Rectal smooth muscle tissue (tissue), 1 donor: ENCODE data around the gene EDNRA.
"Not testable (repeated sequence)": the region's sequence is repeated elsewhere in the genome, so short reads cannot be mapped to it uniquely, and the experiment has no call there.

Experiments
- H3K27ac ChIP-seq: one replicate; pipeline ENCODE4 v1.7.0; 2013; ENCODE audit warnings: low read depth, low read length, inconsistent platforms
- H3K27me3 ChIP-seq: one replicate; pipeline ENCODE4 v1.7.0; 2013; ENCODE audit warnings: low read length; ENCODE audit not compliant: control insufficient read depth, insufficient read depth
- H3K36me3 ChIP-seq: one replicate; pipeline ENCODE4 v1.7.0; 2013; ENCODE audit warnings: low read length; ENCODE audit not compliant: control insufficient read depth, insufficient read depth
- H3K4me1 ChIP-seq: one replicate; pipeline ENCODE4 v1.7.0; 2013; ENCODE audit warnings: low read length; ENCODE audit not compliant: control insufficient read depth, insufficient read depth
- H3K4me3 ChIP-seq: one replicate; pipeline ENCODE4 v1.7.0; 2013; ENCODE audit warnings: low read length
- H3K9ac ChIP-seq: one replicate; pipeline ENCODE4 v1.7.0; 2013; ENCODE audit warnings: low read length

Gene EDNRA

DNA sequence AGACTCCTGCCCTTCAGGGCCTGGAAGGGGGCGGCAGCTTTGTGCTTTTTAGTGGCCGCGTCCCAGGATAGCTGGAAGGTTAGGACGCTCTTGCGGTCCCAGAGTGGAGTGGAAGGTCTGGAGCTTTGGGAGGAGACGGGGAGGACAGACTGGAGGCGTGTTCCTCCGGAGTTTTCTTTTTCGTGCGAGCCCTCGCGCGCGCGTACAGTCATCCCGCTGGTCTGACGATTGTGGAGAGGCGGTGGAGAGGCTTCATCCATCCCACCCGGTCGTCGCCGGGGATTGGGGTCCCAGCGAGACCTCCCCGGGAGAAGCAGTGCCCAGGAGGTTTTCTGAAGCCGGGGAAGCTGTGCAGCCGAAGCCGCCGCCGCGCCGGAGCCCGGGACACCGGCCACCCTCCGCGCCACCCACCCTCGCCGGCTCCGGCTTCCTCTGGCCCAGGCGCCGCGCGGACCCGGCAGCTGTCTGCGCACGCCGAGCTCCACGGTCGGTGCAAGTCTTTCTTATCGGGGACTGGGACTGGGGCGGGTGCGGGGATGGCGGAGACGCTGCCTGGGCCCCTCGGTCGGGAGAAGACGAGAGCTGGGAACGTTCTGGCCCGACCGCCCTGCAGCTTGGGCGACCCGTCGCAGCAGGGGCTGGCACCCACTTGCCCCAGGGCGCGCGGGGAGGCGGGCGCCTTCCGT, at the start of gene EDNRA:
Gene EDNRA (plus strand): TSS at position 207 of the 686 bp plus-strand sequence. CDS start 4,585 bp downstream, outside the sequence.
- H3K9ac ChIP-seq, result peak within 1 kb of the TSS; percentile 10
- H3K27me3 ChIP-seq, result no peaks in the 10 kb centered on the region
- H3K27ac ChIP-seq, result no peak within 1 kb of the TSS
- no peaks in the 10 kb centered on the region for H3K4me1 ChIP-seq
- no peaks in the 10 kb centered on the region for H3K36me3 ChIP-seq
- H3K4me3 ChIP-seq, result peak within 1 kb of the TSS; percentile 53

DNA sequence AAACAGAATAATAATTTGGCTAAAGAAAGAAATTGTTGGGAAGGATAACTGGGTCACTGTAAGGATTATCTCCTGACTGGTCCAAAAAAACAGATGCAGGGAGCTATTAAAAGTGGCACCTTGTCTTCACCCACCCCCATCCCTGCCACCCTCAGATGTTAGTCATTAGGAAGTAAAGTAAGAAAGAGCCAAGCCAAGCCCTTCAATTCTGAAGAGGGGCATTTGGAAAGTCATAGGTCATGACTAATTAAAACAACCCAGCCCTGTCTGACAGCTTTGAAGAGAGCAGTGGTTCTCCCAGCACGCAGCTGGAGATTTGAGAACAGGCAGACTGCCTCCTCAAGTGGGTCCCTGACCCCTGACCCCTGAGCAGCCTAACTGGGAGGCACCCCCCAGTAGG, 46.5 kb upstream of the EDNRA start:
- H3K36me3 ChIP-seq, H3K4me3 ChIP-seq, H3K27me3 ChIP-seq, H3K9ac ChIP-seq, H3K27ac ChIP-seq, H3K4me1 ChIP-seq: not testable (repeated sequence)

DNA sequence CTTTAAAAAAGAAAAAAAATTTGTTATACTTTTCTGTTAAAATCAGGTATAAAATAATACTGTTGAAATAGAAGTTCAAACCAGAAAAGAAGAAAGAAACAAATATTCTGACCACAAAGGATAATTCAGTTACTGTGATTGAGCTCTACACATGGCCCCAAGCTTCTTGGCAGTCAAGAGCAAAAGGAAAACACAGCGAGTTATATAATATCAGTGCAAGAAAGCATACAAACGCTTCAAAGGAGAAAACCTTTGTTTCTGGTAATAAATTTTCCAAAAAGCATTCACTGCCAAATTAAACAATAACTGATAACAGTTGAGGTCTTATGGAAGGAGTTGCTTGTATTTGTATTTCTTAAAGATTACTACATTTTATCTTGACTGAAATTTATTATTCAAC, 40.5 kb upstream of the EDNRA start:
- H3K9ac ChIP-seq, result no peak overlapping the region
- H3K4me3 ChIP-seq, result no peak overlapping the region
- no peaks in the 10 kb centered on the region for H3K36me3 ChIP-seq
- H3K27ac ChIP-seq, result no peak overlapping the region
- no peaks in the 10 kb centered on the region for H3K4me1 ChIP-seq
- H3K27me3 ChIP-seq, result no peaks in the 10 kb centered on the region

DNA sequence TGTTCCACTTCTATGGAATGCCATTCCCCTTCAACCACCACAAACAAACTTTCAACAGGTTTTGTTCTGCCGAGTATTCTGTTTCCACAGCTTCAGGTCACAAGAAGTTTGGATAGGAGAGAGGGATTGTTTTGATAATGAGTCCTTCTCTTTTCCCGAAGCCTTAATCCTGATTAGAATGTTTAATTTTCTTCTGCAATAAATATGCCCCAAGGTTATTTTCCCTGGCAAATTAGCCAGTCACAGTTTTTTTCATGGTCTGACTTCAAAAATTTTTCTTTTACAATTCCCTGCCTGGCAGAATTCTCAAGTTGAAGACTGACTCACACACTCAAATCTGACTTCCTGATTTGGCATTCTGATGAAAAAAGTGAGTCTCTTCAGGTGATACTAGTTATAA, 33.1 kb upstream of the EDNRA start:
- no peak overlapping the region for H3K9ac ChIP-seq
- no peak overlapping the region for H3K27ac ChIP-seq
- no peak overlapping the region for H3K4me3 ChIP-seq
- no peaks in the 10 kb centered on the region for H3K4me1 ChIP-seq
- H3K36me3 ChIP-seq, result no peaks in the 10 kb centered on the region
- H3K27me3 ChIP-seq, result no peaks in the 10 kb centered on the region

DNA sequence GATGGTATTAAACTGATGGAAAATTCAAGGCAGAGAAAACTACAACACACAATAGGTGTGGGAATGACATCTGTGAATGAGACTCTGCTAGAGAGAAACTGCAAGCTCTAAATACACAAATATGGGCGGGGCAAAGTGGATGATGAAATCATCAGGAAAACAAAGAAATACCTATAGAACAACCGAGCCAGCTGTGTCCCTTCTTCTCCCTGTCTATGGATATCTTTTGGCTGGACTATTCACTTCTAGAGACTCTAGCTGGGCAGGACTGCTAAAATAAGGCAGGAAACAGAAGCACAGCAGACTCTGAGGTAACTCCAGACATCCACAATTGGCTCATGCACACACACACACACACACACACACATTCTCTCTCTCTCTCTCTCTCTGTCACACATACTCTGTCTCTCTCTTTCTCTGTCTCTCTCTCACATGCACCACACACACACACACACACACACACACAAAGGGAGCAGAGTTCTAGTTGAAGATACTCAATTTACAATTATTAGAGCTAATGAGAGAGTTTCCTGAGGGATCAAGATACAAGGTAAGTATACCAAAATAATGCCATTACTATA, 27.2 kb upstream of the EDNRA start:
- Histone ChIP-seq H3K36me3 (no peaks in the 10 kb centered on the region), H3K9ac (no peak overlapping the region), H3K4me1 (no peaks in the 10 kb centered on the region), H3K4me3 (no peak overlapping the region), H3K27ac (no peak overlapping the region), H3K27me3 (no peaks in the 10 kb centered on the region)

DNA sequence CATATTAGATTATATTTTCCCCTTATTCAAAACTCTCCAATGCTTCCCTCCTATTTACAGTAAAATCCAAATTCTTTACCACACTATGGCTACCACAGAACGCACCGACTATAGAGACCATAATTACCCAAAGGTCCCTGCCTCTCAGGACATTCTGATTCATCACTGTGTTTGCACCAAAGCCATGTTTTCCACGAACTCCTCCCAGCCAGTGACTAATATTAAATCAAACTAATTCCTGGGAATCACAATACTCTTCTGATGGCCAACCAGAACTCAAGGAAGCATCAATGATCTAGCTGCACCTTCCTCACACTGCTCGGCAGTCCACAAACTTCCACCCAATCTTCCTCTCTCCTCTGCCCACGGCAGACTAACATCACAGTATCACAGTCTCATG, 24.2 kb upstream of the EDNRA start:
- H3K9ac ChIP-seq, result no peak overlapping the region

DNA sequence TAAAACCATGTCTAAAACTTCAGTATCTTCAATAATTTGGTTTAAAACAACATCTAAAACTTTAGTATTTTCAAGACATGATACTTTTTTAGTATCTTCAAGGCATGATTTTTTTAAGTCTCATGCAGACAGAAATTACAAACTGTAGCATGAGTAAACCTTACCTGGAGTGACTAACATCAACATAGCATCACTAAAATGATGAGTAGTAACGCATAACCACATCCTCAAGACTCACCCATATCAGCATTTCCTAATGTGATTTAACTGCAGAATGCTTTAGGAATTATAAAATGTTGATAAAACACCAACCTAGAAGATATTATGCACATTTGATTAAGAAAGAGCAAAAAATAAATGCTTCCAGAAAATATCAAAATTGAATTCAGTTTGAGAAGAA, 19.7 kb upstream of the EDNRA start:
- H3K9ac ChIP-seq, result no peak overlapping the region
- no peaks in the 10 kb centered on the region for H3K27me3 ChIP-seq
- H3K36me3 ChIP-seq, result no peaks in the 10 kb centered on the region
- H3K27ac ChIP-seq, result no peak overlapping the region
- H3K4me3 ChIP-seq, result no peak overlapping the region
- H3K4me1 ChIP-seq, result no peaks in the 10 kb centered on the region

More for the DNA sequence above, 24.2 kb upstream of the EDNRA start:
- H3K27me3 ChIP-seq, result no peaks in the 10 kb centered on the region
- H3K4me1 ChIP-seq, result no peaks in the 10 kb centered on the region
- H3K27ac ChIP-seq, result no peak overlapping the region
- H3K36me3 ChIP-seq, result no peaks in the 10 kb centered on the region
- H3K4me3 ChIP-seq, result no peak overlapping the region

DNA sequence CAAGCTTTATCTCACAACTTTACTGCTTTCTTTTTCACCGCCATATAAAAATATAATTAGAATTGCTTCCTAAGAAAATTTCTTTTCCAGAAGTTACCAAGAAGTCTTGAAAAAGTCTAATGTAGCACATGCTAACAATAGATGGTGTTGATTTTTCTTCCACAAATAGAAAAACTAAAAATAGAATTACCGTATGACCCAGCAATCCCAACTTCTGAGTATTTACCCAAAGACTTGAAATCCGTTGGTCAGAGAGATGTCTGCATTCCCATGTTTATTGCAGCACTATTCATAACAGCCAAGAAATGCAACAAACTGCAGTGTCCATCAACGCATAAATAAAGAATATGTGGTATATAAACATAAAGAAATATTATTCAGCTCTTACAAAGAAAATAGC, 17.8 kb upstream of the EDNRA start:
- H3K4me1 ChIP-seq, result no peaks in the 10 kb centered on the region
- no peak overlapping the region for H3K4me3 ChIP-seq
- no peak overlapping the region for H3K9ac ChIP-seq
- no peaks in the 10 kb centered on the region for H3K27me3 ChIP-seq
- no peaks in the 10 kb centered on the region for H3K36me3 ChIP-seq
- H3K27ac ChIP-seq, result no peak overlapping the region

DNA sequence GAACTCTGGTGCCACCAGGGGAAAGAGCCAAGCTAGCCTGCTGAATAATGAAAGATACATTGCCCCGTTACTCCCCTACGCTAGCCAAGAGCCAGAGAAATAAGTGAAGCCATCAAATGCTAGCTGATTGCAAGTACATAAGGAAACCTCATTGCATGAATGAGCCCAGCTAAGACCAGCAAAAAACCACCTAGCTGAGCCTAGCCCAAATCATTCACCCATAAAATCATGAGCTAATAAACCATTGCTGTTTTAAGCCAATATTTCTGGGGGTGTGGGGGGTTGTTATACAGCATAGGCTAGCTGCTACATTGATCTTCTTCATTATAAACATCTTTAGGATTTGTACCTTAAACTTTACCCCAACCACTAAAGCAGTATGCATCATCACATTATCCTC, 15.4 kb upstream of the EDNRA start:
- Histone ChIP-seq H3K4me3 (no peak overlapping the region), H3K27ac (no peak overlapping the region), H3K36me3 (no peaks in the 10 kb centered on the region), H3K4me1 (no peaks in the 10 kb centered on the region), H3K9ac (no peak overlapping the region), H3K27me3 (no peaks in the 10 kb centered on the region)

DNA sequence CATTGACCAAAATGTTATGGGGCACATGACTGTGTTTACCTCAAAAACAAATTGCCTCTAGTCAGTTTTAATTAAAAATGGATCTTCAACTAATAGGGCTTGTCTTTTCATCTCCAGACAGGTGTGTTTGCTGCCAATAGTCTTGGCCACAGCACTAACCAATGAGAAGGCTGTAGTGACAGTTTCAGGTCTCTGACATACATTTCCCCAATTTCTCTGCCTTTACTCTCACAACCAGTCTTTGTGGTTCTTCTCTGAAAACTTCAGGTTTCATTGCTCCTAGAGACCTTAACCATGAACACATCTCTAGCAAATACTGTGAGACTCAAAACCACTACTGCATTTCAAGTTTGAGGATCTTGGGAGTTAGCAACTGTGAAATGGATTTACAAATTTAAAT, 3.5 kb upstream of the EDNRA start:
- H3K4me1 ChIP-seq, result no peaks in the 10 kb centered on the region
- no peak overlapping the region for H3K27ac ChIP-seq
- H3K9ac ChIP-seq, result no peak overlapping the region

DNA sequence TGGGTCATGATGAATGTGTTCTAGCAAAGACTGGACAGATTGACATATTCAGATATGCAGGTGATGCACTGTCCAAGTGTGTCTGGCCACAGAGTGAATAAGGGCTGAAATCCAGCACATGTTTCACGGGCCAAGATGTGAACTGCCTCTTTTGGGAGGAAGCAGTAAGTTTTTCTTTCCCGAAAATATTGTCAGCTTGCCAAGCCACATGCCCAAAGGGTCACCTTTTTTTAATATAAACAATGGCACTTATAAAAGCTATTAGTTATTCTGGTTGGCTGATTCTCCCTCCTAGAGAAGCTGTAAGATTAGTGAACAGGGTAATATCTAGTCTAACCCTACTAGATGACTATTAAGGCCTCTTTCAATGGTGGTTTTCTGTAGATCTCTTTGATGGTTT, 1.5 kb upstream of the EDNRA start:
- Histone ChIP-seq H3K27ac (no peak overlapping the region), H3K36me3 (no peaks in the 10 kb centered on the region), H3K4me1 (no peaks in the 10 kb centered on the region), H3K27me3 (no peaks in the 10 kb centered on the region), H3K4me3 (no peak overlapping the region), H3K9ac (no peak overlapping the region)

More for the DNA sequence above, 3.5 kb upstream of the EDNRA start:
- no peaks in the 10 kb centered on the region for H3K27me3 ChIP-seq
- H3K4me3 ChIP-seq, result no peak overlapping the region
- no peaks in the 10 kb centered on the region for H3K36me3 ChIP-seq

DNA sequence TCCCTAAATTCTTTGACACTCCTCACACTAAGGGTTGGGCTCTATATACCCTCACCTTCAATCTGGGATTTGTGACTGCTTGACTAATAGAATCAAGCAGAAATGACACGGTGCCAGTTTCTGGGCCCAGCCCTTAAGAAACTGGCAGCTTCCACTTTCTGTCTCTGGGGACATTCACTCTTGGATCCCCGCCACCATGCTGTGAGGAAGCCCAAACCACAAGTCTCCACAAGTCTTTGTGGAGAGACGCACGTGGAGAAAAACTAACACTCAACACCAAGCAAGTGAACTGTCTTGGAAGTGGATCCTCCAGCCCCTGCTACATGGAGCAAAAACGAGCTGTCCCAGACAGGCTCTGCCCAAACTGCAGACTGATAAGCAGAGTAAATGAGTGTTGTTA, 1.1 kb upstream of the EDNRA start:
- Histone ChIP-seq H3K4me3 (no peak overlapping the region), H3K27me3 (no peaks in the 10 kb centered on the region), H3K9ac (no peak overlapping the region), H3K36me3 (no peaks in the 10 kb centered on the region), H3K27ac (no peak overlapping the region), H3K4me1 (no peaks in the 10 kb centered on the region)

DNA sequence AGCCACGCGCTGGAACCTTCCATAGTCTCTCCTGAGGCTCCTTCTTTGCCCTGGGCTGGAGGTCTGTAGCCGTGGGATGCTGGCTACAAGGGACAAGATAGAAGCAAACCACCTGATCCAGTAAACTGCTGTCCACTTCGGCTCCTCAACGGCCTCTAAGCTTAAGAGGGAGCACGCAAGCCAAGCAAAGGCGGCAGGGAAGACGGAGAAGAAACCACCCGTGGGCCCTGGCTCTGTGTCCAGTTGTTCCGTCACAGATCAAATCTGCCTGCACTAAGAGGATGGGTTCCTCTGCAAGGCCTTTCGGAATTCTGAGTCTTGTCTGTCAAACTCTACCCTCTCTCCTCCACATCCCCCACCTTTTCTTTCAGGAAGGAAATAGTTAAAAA, 401 bp upstream of the EDNRA start:
- Histone ChIP-seq H3K27ac (no peak overlapping the region), H3K4me3 (peak overlapping the region; percentile 53), H3K4me1 (no peaks in the 10 kb centered on the region), H3K27me3 (no peaks in the 10 kb centered on the region), H3K9ac (no peak overlapping the region), H3K36me3 (no peaks in the 10 kb centered on the region)
